Activated T-helper 1 cell treated with anti-CD3 and anti-CD28 coated beads, Interleukin-2, amount 50 U/mL, for 16 hours (primary cell): Measurements from ENCODE around the gene RAB43.

ENCODE experiments used
- DNase-seq, 2 donors: peaks; one replicate each; pipeline ENCODE4 v3.0.0-alpha.2; 2020; ENCODE audit warnings: low read depth in 1 of 2, low spot score in 1 of 2

The RAB43 gene

GRCh38 chr3:129061888-129062834 lies 59.4 kb downstream of the RAB43 start:
- no peak for DNase-seq

DNA sequence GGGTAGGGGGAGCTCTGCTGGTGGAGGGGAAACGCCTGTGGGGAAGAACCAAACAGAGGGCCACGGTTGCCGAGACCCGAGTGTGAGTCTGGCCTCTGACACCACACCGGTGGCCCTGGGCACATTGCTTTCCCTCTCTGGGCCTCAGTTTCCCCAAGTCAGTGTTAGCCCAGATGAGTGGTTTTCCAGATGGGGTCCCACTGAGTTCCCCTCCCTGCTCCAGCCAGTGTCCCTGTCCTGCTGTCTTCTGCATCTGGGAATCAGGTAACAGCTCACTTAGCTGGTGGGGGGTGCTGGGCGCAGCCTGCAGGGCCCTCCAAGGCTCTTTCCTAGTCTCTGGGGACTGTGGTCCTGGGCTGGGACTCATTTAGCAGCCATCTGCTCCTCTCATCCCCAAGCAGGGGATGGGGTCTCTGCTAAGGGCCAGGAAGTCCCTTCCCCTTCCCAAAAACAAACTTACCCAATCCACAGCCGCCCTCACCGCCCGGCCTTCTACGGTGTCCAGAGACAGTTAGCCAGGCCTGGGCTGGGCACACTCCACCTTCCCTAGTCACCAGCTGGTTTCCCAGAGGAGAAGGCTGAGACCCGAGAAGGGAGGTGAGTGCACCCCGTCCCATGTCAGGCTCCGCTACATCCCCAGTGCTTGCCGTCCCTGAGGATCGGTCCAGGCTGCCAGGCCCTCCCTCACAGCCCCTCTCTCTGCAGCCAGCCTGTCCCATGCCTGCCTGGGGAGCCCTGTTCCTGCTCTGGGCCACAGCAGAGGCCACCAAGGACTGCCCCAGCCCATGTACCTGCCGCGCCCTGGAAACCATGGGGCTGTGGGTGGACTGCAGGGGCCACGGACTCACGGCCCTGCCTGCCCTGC lies 60.3 kb downstream of the RAB43 start:
- DNase-seq, result no peak

DNA sequence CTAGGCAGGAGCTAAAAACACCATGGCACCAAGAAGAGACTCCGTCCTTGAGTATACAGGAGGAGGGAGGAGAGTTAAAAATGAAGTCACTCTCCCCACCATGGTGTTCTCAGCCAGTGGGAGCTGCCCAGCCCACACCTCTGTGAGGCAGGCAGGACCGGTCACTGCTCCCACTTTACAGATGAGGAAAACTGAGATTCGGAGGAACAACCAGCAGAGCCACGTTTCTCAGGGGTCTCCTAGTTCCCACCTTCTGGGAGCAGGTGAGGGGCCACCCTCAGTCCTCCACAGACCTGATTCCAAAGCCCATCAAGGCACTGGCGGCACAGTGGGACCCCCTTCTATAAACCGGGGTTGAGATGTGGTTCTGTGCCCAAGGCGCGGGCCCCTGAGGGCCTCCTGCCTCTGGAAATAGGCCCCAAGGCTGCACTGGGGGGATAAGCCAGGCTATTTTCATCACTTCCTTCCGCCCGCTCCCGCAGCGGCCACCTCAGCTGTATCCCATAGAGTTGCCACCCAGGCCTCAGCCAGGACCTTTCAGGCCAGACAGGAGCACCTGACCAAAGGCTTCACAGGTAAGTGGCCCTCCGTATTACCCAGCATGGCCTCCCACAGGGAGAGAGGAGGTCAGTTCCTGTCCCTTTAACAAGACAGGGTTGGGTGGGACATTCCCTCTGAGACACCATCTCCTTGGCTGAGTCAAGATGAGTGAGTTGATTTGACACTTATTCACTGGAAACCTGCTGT lies 61.2 kb downstream of the RAB43 start, which contains the start of gene GP9:
GP9 (plus strand) TSS at position 504 of the 747 bp plus-strand sequence. CDS start 961 bp downstream, outside the sequence.
- DNase-seq, result no peak

- DNase-seq, result no peak
Observed at GRCh38 chr3:129059311-129059958, 62.2 kb downstream of the RAB43 start.

GRCh38 chr3:129058441-129059200 lies 63.0 kb downstream of the RAB43 start:
- no peak for DNase-seq

GRCh38 chr3:129057249-129057648 lies 64.4 kb downstream of the RAB43 start:
- DNase-seq, result no peak

- no peak for DNase-seq
Observed at GRCh38 chr3:129056451-129057173, 65.0 kb downstream of the RAB43 start.

DNA sequence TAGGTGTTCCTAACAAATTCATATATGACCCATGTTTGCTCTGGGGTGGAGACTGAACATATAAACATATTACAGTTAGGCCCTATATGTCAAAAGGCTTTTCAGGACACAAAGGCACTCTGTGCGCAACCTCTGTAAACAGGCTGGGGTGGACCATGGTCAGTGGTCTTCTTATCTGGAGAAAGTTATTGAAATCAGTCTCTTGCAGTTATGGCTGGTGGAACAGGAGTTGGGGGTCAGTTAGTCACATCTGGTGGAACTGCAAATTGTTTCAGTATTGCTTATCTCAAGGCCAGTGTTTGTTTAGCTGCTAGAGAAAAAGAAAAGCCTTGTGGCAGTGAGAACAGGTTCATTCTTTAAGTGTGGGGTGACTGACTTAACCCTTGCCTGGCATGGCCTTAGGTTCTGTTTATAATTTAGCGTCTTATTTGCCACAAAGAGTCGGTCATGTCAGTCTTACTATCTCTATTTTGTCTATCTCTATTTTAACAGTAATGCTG lies 66.9 kb downstream of the RAB43 start:
- no peak for DNase-seq

DNA sequence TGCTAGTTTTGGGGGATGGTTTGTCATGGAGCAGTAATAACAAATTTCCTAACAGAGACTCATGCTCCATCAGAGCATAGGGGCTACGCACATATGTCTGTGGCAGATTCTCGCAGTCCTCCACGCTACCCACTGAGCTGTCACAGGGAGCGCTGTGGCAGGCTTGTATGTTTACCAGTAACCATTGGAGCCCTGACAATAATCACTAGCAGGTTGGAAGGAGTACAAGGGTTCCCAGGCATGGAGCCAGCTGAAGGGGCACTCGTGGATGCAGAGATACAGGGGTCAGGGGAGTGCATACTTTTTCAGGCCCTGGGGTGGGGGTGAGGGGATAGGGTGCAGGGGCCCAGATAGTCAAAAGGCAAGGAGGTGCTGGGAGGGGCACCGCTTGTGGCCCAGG lies 68.9 kb downstream of the RAB43 start:
- no peak for DNase-seq

DNA sequence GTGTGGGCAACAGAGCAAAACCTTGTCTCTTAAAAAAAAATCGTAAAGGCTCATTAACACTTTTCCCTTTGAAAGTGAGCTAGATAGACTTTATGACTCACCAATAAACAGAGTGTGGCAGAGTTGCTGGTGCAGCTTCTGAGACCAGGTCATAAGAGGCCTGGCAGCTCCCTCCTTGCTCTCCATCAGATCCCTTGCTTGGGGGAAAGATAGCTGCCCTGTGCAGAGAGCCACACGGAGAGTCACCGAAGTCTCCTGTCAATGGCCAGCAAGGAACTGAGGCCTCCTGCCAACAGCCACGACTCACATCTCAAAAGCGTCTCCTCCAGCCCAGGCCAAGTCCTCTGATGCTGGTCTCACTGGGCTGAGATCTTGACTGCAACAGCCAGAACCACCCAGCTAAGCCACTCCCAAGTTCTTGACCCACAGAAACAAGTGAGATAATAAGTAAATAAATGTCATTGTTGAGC lies 69.7 kb downstream of the RAB43 start:
- no peak for DNase-seq

DNA sequence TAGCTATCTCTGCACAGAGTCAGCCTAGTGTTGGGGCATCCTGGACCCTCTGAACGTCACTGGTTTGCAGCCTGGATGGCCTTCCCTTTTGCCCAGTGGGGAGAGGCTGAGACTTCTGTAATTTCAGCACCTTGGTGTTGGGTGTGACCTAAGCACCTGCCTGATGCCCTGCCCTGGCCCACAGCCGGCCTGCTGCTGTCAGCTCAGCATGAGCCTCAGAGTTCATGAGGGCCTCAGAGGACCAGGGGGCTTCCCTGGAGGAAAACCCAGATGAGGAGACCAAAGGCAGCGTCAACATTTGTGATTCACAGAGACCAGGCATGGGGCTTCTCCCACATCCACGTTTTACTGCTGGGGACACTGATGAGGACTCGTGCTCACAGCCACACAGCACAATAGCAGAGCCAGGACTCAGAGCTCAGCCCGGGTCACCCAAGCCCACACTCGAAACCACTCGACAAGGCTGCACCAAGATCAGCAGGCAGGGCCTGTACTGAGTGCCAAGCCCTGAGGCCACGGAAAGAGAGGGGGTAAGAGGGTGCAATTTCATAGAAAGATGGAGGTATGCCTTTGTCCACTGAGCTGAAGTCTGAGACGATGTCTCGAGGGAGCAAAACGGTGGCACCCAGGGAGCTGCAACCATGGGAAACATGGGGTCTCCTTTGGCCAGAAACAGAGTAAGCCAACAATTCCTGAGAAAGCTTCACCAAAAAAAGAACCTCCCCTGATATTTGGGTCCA lies 70.9 kb downstream of the RAB43 start:
- no peak for DNase-seq

GRCh38 chr3:129047553-129047839 lies 74.1 kb downstream of the RAB43 start:
- no peak for DNase-seq

DNA sequence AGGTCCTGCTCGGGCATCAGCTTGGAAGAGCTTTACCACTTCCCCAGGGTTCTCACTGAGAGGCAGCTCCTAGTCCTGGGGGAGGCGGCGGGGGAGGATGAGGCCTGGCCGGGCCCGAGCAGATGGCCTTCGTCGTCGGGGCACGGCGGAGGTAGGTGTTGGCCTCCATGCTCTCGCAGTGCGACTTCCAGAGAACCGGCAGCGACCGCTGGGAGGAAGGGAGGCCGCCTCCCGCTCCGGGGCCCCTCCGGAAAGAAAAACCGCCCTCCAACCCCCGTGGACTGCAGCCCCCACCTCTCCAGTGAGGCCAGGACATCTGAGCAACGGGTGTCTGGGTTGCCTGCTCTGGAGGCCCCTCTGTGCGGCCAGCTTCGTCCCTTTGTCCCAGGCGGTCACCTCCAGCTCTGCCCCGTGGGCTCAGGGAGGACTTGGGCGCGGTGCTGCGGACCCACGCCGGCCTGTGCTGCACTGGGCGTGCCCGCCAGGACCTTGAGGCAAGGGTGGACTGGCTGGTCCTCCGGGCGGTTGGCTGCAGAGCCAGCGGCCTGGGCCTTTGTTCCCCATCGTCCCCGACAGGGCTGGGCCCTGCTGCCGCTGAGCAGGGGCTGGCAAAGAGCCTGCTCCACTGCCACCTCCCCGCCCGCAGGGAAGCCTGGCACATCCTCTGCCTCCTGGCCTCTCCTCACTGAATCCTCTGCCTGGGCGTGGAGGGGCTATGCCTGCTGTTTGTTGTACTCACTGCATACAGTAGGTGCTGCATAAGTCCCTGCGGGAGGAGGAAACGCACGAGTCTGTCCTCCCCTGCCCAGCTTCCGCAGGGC lies 74.7 kb downstream of the RAB43 start:
- DNase-seq, result no peak

GRCh38 chr3:129046037-129046731 lies 75.4 kb downstream of the RAB43 start:
- DNase-seq, result no peak

DNA sequence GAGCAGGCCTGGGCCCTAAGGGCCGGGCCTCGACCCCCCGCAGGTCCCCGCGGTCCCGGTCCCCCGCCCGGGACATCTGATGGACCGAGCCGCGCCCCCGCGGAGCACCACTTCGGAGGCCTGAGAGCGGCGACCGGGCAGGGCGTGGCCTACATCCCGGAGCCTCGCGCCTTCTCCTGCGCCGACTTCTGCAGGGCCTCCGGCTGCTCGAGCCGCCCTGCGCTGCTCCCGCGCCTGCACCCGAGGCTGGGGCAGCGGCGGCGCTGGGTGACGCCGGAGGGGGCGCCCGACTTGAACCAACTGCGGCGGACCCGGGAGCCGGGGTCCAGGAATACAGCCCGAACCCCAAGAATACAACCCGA lies 75.9 kb downstream of the RAB43 start:
- DNase-seq, result peak in 1 of 2 donors; percentile 26

DNA sequence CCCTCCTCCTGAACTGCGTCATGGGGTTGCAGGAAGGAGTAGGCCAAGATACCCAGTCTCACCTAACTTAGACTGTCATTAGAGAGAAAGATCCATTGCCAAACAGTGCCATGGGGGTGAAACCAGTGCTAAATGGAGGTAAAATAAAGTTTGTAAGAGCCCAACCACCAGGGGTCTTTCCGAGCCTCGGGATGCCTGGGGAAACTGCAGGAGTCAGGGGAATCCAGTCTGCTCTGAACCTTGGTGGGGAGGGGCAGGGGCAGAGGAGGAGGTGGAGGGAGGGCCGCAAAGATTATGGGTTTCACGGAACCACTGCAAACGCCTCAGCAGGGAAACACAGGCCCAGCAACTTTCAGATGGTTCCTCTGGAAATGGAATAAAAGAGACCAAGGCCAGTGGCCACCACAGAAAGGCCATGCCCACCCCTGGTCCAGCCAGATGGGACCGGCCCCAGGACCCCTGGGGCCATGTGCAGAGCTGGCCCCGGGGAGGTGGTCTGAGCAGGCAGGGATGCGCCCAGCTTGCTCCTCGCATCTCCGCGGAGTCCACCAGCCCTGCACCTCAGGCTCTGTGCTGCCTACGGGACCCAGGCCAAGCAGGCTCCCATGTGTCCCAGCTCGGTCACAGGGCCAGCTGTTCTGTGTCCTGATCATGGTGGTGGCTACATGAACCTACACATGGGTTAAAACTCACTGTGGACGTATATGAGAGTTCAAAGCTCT lies 80.9 kb downstream of the RAB43 start:
- no peak for DNase-seq

DNA sequence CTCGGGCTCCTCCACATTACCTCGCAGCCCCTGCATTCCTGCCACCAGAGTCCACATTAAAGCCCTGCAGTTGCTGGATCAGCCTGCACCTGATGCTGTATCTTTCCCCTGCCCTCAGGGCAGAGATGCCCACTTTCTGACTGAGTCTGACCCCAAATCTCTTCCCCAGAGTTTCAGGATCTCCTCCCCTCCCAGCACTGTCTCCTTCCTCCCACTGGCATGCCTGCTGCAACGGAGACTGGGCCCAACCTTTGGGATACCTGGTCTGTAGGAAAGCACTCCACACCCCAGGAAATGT lies 81.6 kb downstream of the RAB43 start:
- DNase-seq, result no peak
